T-cell (primary cell): Measurements from ENCODE around the gene CTSL. TPM values are rescaled to one million over a fixed set of nuclear protein-coding genes. Genes with fewer than 3 reads are reported as not detected.

Experiments used
- ATAC-seq, 4 experiments: fragments of 200-7000 bp in 3 of 4; fragments of 150-1000 bp in 1 of 4; cut with Tn5 transposase; replicated peaks in 1 of 4; 1 replicate in 3 of 4; 2 replicates in 1 of 4; pipeline ENCODE4 v1.10.0; 2021; ENCODE audit warnings: moderate library complexity in 3 of 4, mild to moderate bottlenecking in 2 of 4, moderate number of reproducible peaks in 1 of 4
- CTCF ChIA-PET, 2 donors: fragments of 300-600 bp; sonication (Branson Sonifier 250); formaldehyde crosslinking; loops; one replicate each; lab custom pipeline; 2022; ENCODE audit warnings: antibody characterized with exemption in 2 of 2; lab: Charles Lee
- POLR2A ChIA-PET, 2 donors: fragments of 300-600 bp; sonication (Branson Sonifier 250); formaldehyde crosslinking; loops; one replicate each; lab custom pipeline; 2022; ENCODE audit warnings: antibody characterized with exemption in 2 of 2; lab: Charles Lee
- DNase-seq, 35 experiments: peaks; one replicate each; pipeline versions ENCODE4 v3.0.0 to v3.0.0-alpha.2; 2013 to 2023
- H3K27ac ChIP-seq: one replicate; pipeline ENCODE4 v1.5.1; 2013; ENCODE audit warnings: low read length
- H3K27me3 ChIP-seq, 2 experiments: replicated peaks in 1 of 2; 1 replicate in 1 of 2; 2 replicates in 1 of 2; pipeline versions ENCODE4 v1.6.1 to v1.7.0; 2013; ENCODE audit warnings: low read length in 1 of 2, mixed read lengths in 1 of 2; ENCODE audit not compliant: control insufficient read depth in 2 of 2, insufficient read depth in 2 of 2; ENCODE audit errors: extremely low read depth in 1 of 2
- H3K36me3 ChIP-seq, 2 donors: 1 replicate in 1 of 2; 2 replicates in 1 of 2; pipeline versions ENCODE4 v1.6.1 to v1.7.0; 2013; ENCODE audit warnings: low read length in 1 of 2; ENCODE audit not compliant: control insufficient read depth in 2 of 2, insufficient read depth in 1 of 2; ENCODE audit errors: extremely low read depth in 1 of 2
- H3K4me1 ChIP-seq, 2 experiments: 1 replicate in 1 of 2; 2 replicates in 1 of 2; pipeline versions ENCODE4 v1.6.1 to v1.7.0; 2013; ENCODE audit warnings: low read length in 2 of 2, mixed read lengths in 1 of 2; ENCODE audit not compliant: insufficient read depth in 2 of 2, control insufficient read depth in 1 of 2; ENCODE audit errors: extremely low read depth in 1 of 2
- H3K4me3 ChIP-seq, 2 donors: 1 replicate in 1 of 2; 2 replicates in 1 of 2; pipeline versions ENCODE4 v1.5.1 to v1.7.0; 2013; ENCODE audit warnings: mild to moderate bottlenecking in 2 of 2, low read length in 1 of 2, moderate library complexity in 1 of 2; ENCODE audit not compliant: control insufficient read depth in 1 of 2; ENCODE audit errors: extremely low read depth in 1 of 2
- H3K9me3 ChIP-seq: 2 replicates; pipeline ENCODE4 v1.7.0; 2013
- H3K27ac Mint-ChIP-seq, 2 donors: one replicate each; pipeline ENCODE4 v1.8.0; 2020 to 2021; ENCODE audit warnings: mild to moderate bottlenecking in 2 of 2, mixed read lengths in 2 of 2
- H3K27me3 Mint-ChIP-seq, 2 donors: one replicate each; pipeline ENCODE4 v1.8.0; 2021 to 2022; ENCODE audit warnings: mixed read lengths in 2 of 2
- H3K36me3 Mint-ChIP-seq: one replicate; pipeline ENCODE4 v1.8.0; 2021; ENCODE audit warnings: mixed read lengths
- H3K4me1 Mint-ChIP-seq, 3 donors: one replicate each; pipeline ENCODE4 v1.8.0; 2020 to 2022; ENCODE audit warnings: mixed read lengths in 3 of 3, mild to moderate bottlenecking in 1 of 3
- H3K4me3 Mint-ChIP-seq, 3 donors: one replicate each; pipeline ENCODE4 v1.8.0; 2020 to 2022; ENCODE audit warnings: mild to moderate bottlenecking in 3 of 3, mixed read lengths in 3 of 3, moderate library complexity in 3 of 3
- H3K9me3 Mint-ChIP-seq, 3 donors: one replicate each; pipeline ENCODE4 v1.8.0; 2020 to 2022; ENCODE audit warnings: mixed read lengths in 3 of 3
- WGBS: methylation state at CpG from one replicate; pipeline ENCODE4 v1.1.5; 2013; ENCODE audit warnings: missing lambda C conversion rate; ENCODE audit not compliant: insufficient coverage; 5-methylcytosine and 5-hydroxymethylcytosine counted together
- total RNA-seq, 35 experiments: library from RNA in 6 of 35; stranded (reverse) in 6 of 35; fragments of 120-200 nt in 1 of 35; gene quantifications; one replicate each; pipeline versions ENCODE4 v1.2.1 to v1.2.4 and lab custom pipeline; 2013 to 2026

Gene CTSL
- total RNA-seq, 5 donors from 2014 or later (not counting 1 experiment from before 2014, with no cell fraction given), result 0.54 to 141 (median 54.5) TPM

DNA sequence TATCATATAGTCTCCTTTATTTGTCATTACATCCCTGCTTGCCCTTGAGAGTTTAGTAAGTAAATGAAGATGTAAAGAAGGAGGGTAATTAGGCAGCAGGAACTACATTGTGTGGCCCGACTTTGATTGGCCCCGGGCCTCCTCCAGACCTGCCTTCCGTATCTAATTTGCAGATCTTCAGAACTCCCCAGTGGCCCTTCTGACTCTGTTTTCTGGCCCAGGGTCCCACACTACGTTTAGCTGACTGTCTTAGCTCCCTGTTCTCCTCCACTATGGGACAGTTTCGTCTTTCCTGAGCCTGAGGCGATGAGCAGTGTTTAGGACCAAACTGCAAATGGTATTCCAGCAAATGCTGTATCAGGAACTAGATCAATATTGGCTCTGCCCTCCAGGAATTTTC lies 21.6 kb upstream of the CTSL start:
- no peak for ATAC-seq
- ChIA-PET CTCF (no interaction called here), POLR2A (no interaction called here)
- no peak for DNase-seq
- H3K36me3 ChIP-seq, result peaks cover 0 to 8% of the 10 kb centered on the region in 2 donors
- H3K4me1 Mint-ChIP-seq, result peaks cover 18 to 22% (median 20%) of the 10 kb centered on the region in 3 donors
- H3K4me1 ChIP-seq, result peaks cover 14 to 29% of the 10 kb centered on the region in 2 experiments
- no peaks in the 10 kb centered on the region for H3K9me3 ChIP-seq
- no peak overlapping the region for H3K27ac Mint-ChIP-seq
- peaks cover 0 to 5% of the 10 kb centered on the region in 2 donors for H3K27me3 Mint-ChIP-seq
- no peaks in the 10 kb centered on the region for H3K36me3 Mint-ChIP-seq
- peaks cover 0 to 3% of the 10 kb centered on the region in 2 experiments for H3K27me3 ChIP-seq
- no peak overlapping the region for H3K27ac ChIP-seq
- H3K4me3 Mint-ChIP-seq, result no peak overlapping the region
- H3K9me3 Mint-ChIP-seq, result no peaks in the 10 kb centered on the region
- no peak overlapping the region for H3K4me3 ChIP-seq
- WGBS, result 65% methylated on average over 5 of the region's 6 CpGs

DNA sequence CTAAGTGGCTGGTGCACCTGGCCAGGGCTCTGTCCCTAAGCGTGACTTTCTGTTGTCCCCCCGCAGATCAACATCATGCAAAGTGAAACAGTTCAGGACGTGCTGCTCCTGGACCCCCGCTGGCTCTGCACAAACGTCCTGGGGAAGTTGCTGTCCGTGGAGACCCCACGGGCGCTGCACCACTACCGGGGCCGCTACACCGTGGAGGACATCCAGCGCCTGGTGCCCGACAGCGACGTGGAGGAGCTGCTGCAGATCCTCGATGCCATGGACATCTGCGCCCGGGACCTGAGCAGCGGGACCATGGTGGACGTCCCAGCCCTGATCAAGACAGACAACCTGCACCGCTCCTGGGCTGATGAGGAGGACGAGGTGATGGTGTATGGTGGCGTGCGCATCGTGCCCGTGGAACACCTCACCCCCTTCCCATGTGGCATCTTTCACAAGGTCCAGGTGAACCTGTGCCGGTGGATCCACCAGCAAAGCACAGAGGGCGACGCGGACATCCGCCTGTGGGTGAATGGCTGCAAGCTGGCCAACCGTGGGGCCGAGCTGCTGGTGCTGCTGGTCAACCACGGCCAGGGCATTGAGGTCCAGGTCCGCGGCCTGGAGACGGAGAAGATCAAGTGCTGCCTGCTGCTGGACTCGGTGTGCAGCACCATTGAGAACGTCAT lies 19.7 kb upstream of the CTSL start:
- CTCF ChIA-PET, result no interaction called here
- Histone ChIP-seq H3K4me3 (no peak overlapping the region), H3K27ac (no peak overlapping the region), H3K27me3 (peaks cover 0 to 5% of the 10 kb centered on the region in 2 experiments), H3K36me3 (peaks cover 0 to 8% of the 10 kb centered on the region in 2 donors), H3K4me1 (peaks cover 31 to 42% of the 10 kb centered on the region in 2 experiments), H3K9me3 (no peaks in the 10 kb centered on the region)
- peaks cover 0 to 5% of the 10 kb centered on the region in 2 donors for H3K27me3 Mint-ChIP-seq
- no peak overlapping the region for H3K27ac Mint-ChIP-seq
- H3K4me1 Mint-ChIP-seq, result peaks cover 31 to 35% (median 35%) of the 10 kb centered on the region in 3 donors
- no peaks in the 10 kb centered on the region for H3K36me3 Mint-ChIP-seq
- no peaks in the 10 kb centered on the region for H3K9me3 Mint-ChIP-seq
- WGBS, result 93% methylated on average over 31 of the region's 39 CpGs
- H3K4me3 Mint-ChIP-seq, result no peak overlapping the region
- DNase-seq (no peak), ATAC-seq (no peak)
- POLR2A ChIA-PET, result no interaction called here

DNA sequence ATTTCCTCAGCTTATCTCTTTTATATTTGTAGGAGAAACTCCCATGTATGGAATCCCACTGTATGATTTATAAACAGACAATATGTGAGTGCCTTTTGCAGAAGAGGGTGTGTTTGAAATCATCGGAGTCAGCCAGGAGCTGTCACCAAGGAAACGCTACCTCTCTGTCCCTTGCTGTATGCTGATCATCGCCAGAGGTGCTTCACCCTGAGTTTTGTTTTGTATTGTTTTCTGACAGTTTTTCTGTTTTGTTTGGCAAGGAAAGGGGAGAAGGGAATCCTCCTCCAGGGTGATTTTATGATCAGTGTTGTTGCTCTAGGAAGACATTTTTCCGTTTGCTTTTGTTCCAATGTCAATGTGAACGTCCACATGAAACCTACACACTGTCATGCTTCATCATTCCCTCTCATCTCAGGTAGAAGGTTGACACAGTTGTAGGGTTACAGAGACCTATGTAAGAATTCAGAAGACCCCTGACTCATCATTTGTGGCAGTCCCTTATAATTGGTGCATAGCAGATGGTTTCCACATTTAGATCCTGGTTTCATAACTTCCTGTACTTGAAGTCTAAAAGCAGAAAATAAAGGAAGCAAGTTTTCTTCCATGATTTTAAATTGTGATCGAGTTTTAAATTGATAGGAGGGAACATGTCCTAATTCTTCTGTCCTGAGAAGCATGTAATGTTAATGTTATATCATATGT lies 18.0 kb upstream of the CTSL start:
- Histone ChIP-seq H3K4me3 (no peak overlapping the region), H3K27me3 (peaks cover 0 to 7% of the 10 kb centered on the region in 2 experiments), H3K36me3 (peaks cover 0 to 8% of the 10 kb centered on the region in 2 donors), H3K27ac (no peak overlapping the region), H3K4me1 (peaks cover 38 to 50% of the 10 kb centered on the region in 2 experiments), H3K9me3 (no peaks in the 10 kb centered on the region)
- peak overlapping the region; percentile 18 to 71 for H3K27ac Mint-ChIP-seq
- no peak for DNase-seq
- H3K4me1 Mint-ChIP-seq, result peaks cover 33 to 38% (median 35%) of the 10 kb centered on the region in 3 donors
- POLR2A ChIA-PET, result no interaction called here
- CTCF ChIA-PET, result no interaction called here
- peak overlapping the region in 1 of 3 donors; percentile 30 for H3K4me3 Mint-ChIP-seq
- no peaks in the 10 kb centered on the region for H3K9me3 Mint-ChIP-seq
- no peak for ATAC-seq
- H3K27me3 Mint-ChIP-seq, result peaks cover 0 to 5% of the 10 kb centered on the region in 2 donors
- no peaks in the 10 kb centered on the region for H3K36me3 Mint-ChIP-seq
- 76% methylated on average over 3 of the region's 6 CpGs for WGBS

DNA sequence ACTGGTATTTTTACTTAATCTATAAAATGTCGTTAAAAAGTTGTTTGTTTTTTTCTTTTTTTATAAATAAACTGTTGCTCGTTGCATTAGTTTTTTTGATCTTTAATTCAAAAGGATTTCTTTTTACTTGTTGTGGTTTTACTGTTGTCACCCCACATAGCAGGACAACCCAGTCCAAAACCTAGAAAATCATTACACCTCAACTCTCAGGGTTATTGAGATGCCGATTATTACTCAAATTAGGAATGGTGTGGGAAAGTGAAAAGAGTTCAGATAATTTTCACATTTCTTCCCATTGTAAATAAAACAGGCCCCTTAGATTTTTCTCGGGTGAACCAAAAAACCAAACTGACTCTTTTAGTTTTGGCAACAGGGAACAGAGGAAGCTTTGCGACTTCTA lies 17.4 kb upstream of the CTSL start:
- Histone ChIP-seq H3K9me3 (no peaks in the 10 kb centered on the region), H3K27me3 (peaks cover 0 to 7% of the 10 kb centered on the region in 2 experiments), H3K4me1 (peaks cover 38 to 52% of the 10 kb centered on the region in 2 experiments), H3K4me3 (no peak overlapping the region), H3K27ac (no peak overlapping the region), H3K36me3 (peaks cover 0 to 8% of the 10 kb centered on the region in 2 donors)
- no peak for DNase-seq
- Mint-ChIP-seq H3K36me3 (no peaks in the 10 kb centered on the region), H3K27me3 (peaks cover 0 to 5% of the 10 kb centered on the region in 2 donors), H3K9me3 (no peaks in the 10 kb centered on the region), H3K27ac (peak overlapping the region; percentile 88 to 89), H3K4me3 (peak overlapping the region; percentile 55 to 62 (median 60)), H3K4me1 (peaks cover 33 to 41% (median 35%) of the 10 kb centered on the region in 3 donors)
- ChIA-PET CTCF (no interaction called here), POLR2A (no interaction called here)
- ATAC-seq, result no peak
- no CpG with 5 or more reads among the region's 5 CpGs for WGBS

DNA sequence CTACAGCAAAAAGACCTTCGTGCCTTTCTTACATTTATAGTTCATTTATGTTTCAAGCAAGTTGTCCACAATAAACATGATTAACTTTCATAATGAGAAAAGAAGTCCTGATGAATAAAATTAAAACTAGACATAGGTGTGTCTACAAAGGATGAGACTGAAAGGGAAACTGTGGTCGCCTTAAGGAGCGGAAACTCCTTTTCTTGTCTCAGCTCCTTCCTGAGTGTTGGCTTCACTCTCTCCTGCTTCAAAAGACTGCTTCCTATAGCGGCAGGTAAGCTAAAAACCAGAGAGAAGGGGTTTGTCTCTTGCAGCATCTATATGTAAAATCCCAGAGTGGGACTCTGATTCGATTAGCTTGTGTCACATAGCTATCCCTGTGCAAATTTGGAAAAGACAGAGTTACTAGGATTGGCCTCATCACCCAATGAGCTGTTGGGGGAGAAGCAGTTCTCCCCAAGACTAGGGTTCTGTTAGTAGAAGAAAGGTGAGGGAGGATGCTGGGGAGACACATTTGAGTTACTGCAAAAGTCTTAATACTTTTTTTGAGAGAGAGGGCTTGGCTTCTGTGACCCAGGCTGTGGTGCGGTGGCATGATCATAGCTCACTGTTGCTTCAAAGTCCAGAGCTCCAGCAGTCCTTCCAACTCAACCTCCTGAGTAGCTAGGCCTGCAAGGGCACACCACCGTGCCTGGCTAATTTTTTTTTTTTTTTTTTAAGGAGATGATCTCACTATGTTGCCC lies 16.8 kb upstream of the CTSL start:
- ATAC-seq (peak; percentile 87 to 94 (median 90)), DNase-seq (peak in 1 of 35 experiments; percentile 45)
- 25% methylated on average over 1 of the region's 7 CpGs for WGBS
- H3K4me1 ChIP-seq, result peaks cover 38 to 52% of the 10 kb centered on the region in 2 experiments
- no peaks in the 10 kb centered on the region for H3K9me3 ChIP-seq
- H3K27me3 Mint-ChIP-seq, result peaks cover 0 to 5% of the 10 kb centered on the region in 2 donors
- H3K4me3 Mint-ChIP-seq, result peak overlapping the region; percentile 55 to 62 (median 60)
- POLR2A ChIA-PET, result no interaction called here
- H3K4me3 ChIP-seq, result no peak overlapping the region
- H3K36me3 Mint-ChIP-seq, result no peaks in the 10 kb centered on the region
- H3K36me3 ChIP-seq, result peaks cover 0 to 7% of the 10 kb centered on the region in 2 donors
- peak overlapping the region; percentile 88 to 89 for H3K27ac Mint-ChIP-seq
- peaks cover 33 to 45% (median 35%) of the 10 kb centered on the region in 3 donors for H3K4me1 Mint-ChIP-seq
- H3K27ac ChIP-seq, result peak overlapping the region; percentile 34
- H3K27me3 ChIP-seq, result peaks cover 0 to 7% of the 10 kb centered on the region in 2 experiments
- no peaks in the 10 kb centered on the region for H3K9me3 Mint-ChIP-seq
- CTCF ChIA-PET, result interaction anchor here in 1 of 2 donors (0.6 kb wide), 1 partner anchor 154 kb away, joined by 3 read pairs; no protein-coding TSS in a partner anchor

DNA sequence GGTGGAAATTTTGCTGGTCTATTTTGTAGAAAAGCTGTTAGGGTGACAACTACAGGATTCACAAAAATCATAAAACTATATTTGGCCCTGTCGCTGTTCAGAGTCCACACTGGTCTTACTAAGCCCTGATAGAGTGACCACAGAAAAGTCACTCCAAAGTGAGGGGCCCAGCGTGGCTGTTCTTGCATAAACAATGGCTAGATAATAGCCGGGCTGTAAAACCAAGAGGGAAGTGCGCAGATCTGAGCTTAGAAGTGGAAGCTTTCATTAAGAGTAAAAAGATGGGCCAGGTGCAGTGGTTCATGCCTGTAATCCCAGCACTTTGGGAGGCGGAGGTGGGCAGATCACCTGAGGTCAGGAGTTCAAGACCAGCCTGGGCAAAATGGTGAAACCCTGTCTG lies 15.5 kb upstream of the CTSL start:
- no peak overlapping the region for H3K4me3 Mint-ChIP-seq
- H3K4me3 ChIP-seq, result no peak overlapping the region
- H3K36me3 Mint-ChIP-seq, result no peaks in the 10 kb centered on the region
- H3K9me3 Mint-ChIP-seq, result no peaks in the 10 kb centered on the region
- no peak overlapping the region for H3K27ac ChIP-seq
- peaks cover 0 to 7% of the 10 kb centered on the region in 2 experiments for H3K27me3 ChIP-seq
- H3K9me3 ChIP-seq, result no peaks in the 10 kb centered on the region
- CTCF ChIA-PET, result no interaction called here
- POLR2A ChIA-PET, result no interaction called here
- WGBS, result 100% methylated on average over 2 of the region's 5 CpGs
- H3K27me3 Mint-ChIP-seq, result peaks cover 0 to 5% of the 10 kb centered on the region in 2 donors
- DNase-seq (no peak), ATAC-seq (no peak)
- H3K4me1 Mint-ChIP-seq, result peaks cover 33 to 45% (median 35%) of the 10 kb centered on the region in 3 donors
- peaks cover 0 to 5% of the 10 kb centered on the region in 2 donors for H3K36me3 ChIP-seq
- H3K4me1 ChIP-seq, result peaks cover 38 to 55% of the 10 kb centered on the region in 2 experiments
- peak overlapping the region; percentile 88 to 89 for H3K27ac Mint-ChIP-seq
